ENCODE measurements around the gene RBM5.
A peak's percentile ranks its signal among the peaks of the same experiment; 100 is the strongest.
"Not testable (repeated sequence)": the region's sequence is repeated elsewhere in the genome, so short reads cannot be mapped to it uniquely, and the experiment has no call there.

Gene RBM5

GRCh38 chr3:50088725-50089608 lies at the start of gene RBM5:
RBM5 (plus strand) TSS chr3:50088919; CDS start chr3:50090435, 1,516 bp downstream.
- DNase-seq = peak; percentile 97

- no peak for DNase-seq
These were observed 43.7 kb upstream of the RBM5 start for GRCh38 chr3:50044976-50045375.

- DNase-seq = no peak
These were observed 41.3 kb upstream of the RBM5 start for GRCh38 chr3:50047426-50047825.

- no peak for DNase-seq
These were observed 38.4 kb upstream of the RBM5 start for GRCh38 chr3:50050361-50050760.

GRCh38 chr3:50057756-50058155 lies 31.0 kb upstream of the RBM5 start:
- no peak for DNase-seq

- no peak for DNase-seq
These were observed 20.6 kb upstream of the RBM5 start for GRCh38 chr3:50068134-50068533.

- no peak for DNase-seq
These were observed 10.6 kb upstream of the RBM5 start for GRCh38 chr3:50078091-50078490.

- DNase-seq = no peak
These were observed 10.1 kb upstream of the RBM5 start for GRCh38 chr3:50078622-50079021.

GRCh38 chr3:50084951-50085350 lies 3.8 kb upstream of the RBM5 start:
- not testable (repeated sequence) for DNase-seq

- DNase-seq = peak; percentile 13
These were observed 858 bp downstream of the RBM5 start for GRCh38 chr3:50089609-50089945.

GRCh38 chr3:50090984-50091383 lies 2.3 kb downstream of the RBM5 start:
- DNase-seq = no peak

GRCh38 chr3:50095352-50095998 lies 6.8 kb downstream of the RBM5 start:
- DNase-seq = no peak

GRCh38 chr3:50100386-50100785 lies 11.7 kb downstream of the RBM5 start:
- DNase-seq = no peak

- DNase-seq = no peak
These were observed 12.5 kb downstream of the RBM5 start for GRCh38 chr3:50100956-50101845.

- DNase-seq = no peak
These were observed 13.8 kb downstream of the RBM5 start for GRCh38 chr3:50102558-50102957.

- no peak for DNase-seq
These were observed 23.0 kb downstream of the RBM5 start for GRCh38 chr3:50111757-50112156.

- no peak for DNase-seq
These were observed 23.7 kb downstream of the RBM5 start for GRCh38 chr3:50112462-50112861.

GRCh38 chr3:50117120-50117519 lies 28.4 kb downstream of the RBM5 start:
- DNase-seq = no peak

GRCh38 chr3:50118237-50118636 lies 29.5 kb downstream of the RBM5 start:
- no peak for DNase-seq

- no peak for DNase-seq
These were observed 31.1 kb downstream of the RBM5 start for GRCh38 chr3:50119786-50120185.

- DNase-seq = no peak
These were observed 31.8 kb downstream of the RBM5 start for GRCh38 chr3:50120364-50121071.

Data from activated CD4-positive, alpha-beta T cell treated with anti-CD3 and anti-CD28 coated beads, Interleukin-2, amount 50 U/mL, for 16 hours (primary cell).